ENCODE data around the gene COA1.

Gene COA1

GRCh38 chr7:43648473-43649406 lies 80.6 kb downstream of the COA1 start:
- no peaks in the 10 kb centered on the region for H3K27me3 ChIP-seq (ENCODE audit: low read length)
- H3K9me2 ChIP-seq (replicated peaks; ENCODE audit: insufficient read depth, low read length) = no peaks in the 10 kb centered on the region
- peaks cover 39% of the 10 kb centered on the region for H3K79me2 ChIP-seq (ENCODE audit: insufficient read depth, low read length)
- H3K27ac ChIP-seq (ENCODE audit: low read depth, low read length) = peak overlapping the region; percentile 98
- peak overlapping the region; percentile 76 for H3K9ac ChIP-seq (ENCODE audit: low read length)
- TF ChIP-seq EZH2phosphoT487 (conservative IDR thresholded peaks at IDR 0.05; ENCODE audit: low read length) (no peak), CTCF (IDR thresholded peaks at IDR 0.05; ENCODE audit: insufficient read depth, low read length, poor library complexity, severe bottlenecking) (no peak)
- H3K4me2 ChIP-seq (ENCODE audit: low read depth, low read length, poor library complexity, severe bottlenecking) = peak overlapping the region; percentile 96
- H2AFZ ChIP-seq (ENCODE audit: low read depth, low read length, severe bottlenecking) = no peak overlapping the region
- H3K4me3 ChIP-seq (ENCODE audit: insufficient read depth, low read length, poor library complexity, severe bottlenecking) = peak overlapping the region; percentile 47
- H3F3A ChIP-seq (ENCODE audit: insufficient read depth) = peaks cover 80% of the 10 kb centered on the region
- no peaks in the 10 kb centered on the region for H3K36me3 ChIP-seq (ENCODE audit: low read length)
- H3K9me3 ChIP-seq (ENCODE audit: insufficient read depth, low read length) = no peaks in the 10 kb centered on the region
- no peaks in the 10 kb centered on the region for H4K20me1 ChIP-seq (ENCODE audit: low read depth, low read length)

DNA sequence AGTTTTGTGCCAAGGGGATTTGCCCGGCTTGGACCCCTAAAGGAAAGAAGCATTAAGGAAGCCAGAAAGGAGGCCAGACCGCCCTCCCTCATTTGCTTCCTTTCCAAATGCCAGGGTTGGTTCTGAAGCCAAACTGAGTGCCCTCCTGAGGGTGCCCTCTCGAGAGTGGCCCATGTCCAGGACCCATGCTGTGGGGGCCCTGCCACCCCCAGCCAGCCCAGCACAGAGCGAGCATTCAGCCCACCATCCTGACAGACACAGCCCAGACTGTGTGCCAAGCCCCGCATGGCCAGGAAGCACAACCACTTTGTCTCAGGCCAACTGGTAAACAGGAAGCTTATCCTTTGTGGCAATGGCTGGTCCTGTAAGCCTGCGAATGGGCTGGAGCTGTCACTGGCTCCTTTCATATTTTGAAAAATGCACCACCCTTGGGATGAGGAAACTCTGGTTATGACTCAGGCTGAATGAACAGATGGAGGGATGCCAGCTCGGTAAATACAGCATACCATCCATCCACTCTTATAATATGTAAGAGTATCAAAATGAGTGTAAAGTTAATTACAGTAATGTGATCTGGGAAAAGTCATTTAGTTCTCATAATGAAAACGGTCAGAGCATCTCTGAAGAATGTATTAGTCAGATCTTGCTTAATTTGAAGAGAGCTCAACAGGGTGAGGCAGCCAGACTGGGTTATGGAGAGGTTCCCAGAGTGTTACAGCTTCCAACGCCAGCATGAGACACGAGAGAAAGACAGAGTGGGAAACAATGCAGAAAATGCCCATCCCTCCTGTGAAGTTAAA lies 81.5 kb downstream of the COA1 start:
- peaks cover 88% of the 10 kb centered on the region for H3F3A ChIP-seq (ENCODE audit: insufficient read depth)

DNA sequence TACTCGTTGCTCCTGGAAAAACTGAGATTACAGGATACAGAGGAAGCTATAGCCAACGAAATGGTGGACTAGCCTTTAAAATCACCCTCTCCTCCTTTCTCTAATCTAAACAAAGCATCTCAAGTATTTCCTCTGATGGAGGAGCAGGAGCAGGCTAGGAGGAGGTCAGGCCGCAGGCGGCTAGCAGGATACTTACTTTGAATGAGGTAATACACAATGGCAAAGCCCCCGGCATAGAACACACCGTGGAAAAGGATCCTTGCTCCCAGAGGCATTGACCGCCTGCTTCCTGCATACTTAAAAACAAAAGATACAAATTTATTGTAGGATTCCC lies 82.0 kb downstream of the COA1 start:
- no peaks in the 10 kb centered on the region for H4K20me1 ChIP-seq (ENCODE audit: low read depth, low read length)
- H3K4me3 ChIP-seq (ENCODE audit: insufficient read depth, low read length, poor library complexity, severe bottlenecking) = peak overlapping the region; percentile 21
- H3K9me3 ChIP-seq (ENCODE audit: insufficient read depth, low read length) = no peaks in the 10 kb centered on the region
- H2AFZ ChIP-seq (ENCODE audit: low read depth, low read length, severe bottlenecking) = no peak overlapping the region
- peak overlapping the region; percentile 98 for H3K27ac ChIP-seq (ENCODE audit: low read depth, low read length)
- H3K79me2 ChIP-seq (ENCODE audit: insufficient read depth, low read length) = peaks cover 29% of the 10 kb centered on the region
- TF ChIP-seq EZH2phosphoT487 (conservative IDR thresholded peaks at IDR 0.05; ENCODE audit: low read length) = no peak
- no peak for TF ChIP-seq CTCF (IDR thresholded peaks at IDR 0.05; ENCODE audit: insufficient read depth, low read length, poor library complexity, severe bottlenecking)
- H3F3A ChIP-seq (ENCODE audit: insufficient read depth) = peaks cover 90% of the 10 kb centered on the region
- no peaks in the 10 kb centered on the region for H3K27me3 ChIP-seq (ENCODE audit: low read length)
- H3K9me2 ChIP-seq (replicated peaks; ENCODE audit: insufficient read depth, low read length) = no peaks in the 10 kb centered on the region
- peak overlapping the region; percentile 96 for H3K4me2 ChIP-seq (ENCODE audit: low read depth, low read length, poor library complexity, severe bottlenecking)
- no peaks in the 10 kb centered on the region for H3K36me3 ChIP-seq (ENCODE audit: low read length)
- peak overlapping the region; percentile 70 for H3K9ac ChIP-seq (ENCODE audit: low read length)

More for the DNA sequence above, 81.5 kb downstream of the COA1 start:
- Histone ChIP-seq H3K27me3 (ENCODE audit: low read length) (no peaks in the 10 kb centered on the region), H3K9me2 (replicated peaks; ENCODE audit: insufficient read depth, low read length) (no peaks in the 10 kb centered on the region), H3K36me3 (ENCODE audit: low read length) (no peaks in the 10 kb centered on the region), H3K4me2 (ENCODE audit: low read depth, low read length, poor library complexity, severe bottlenecking) (peak overlapping the region; percentile 96), H3K9me3 (ENCODE audit: insufficient read depth, low read length) (no peaks in the 10 kb centered on the region), H3K79me2 (ENCODE audit: insufficient read depth, low read length) (peaks cover 31% of the 10 kb centered on the region), H3K9ac (ENCODE audit: low read length) (peak overlapping the region; percentile 70), H3K4me3 (ENCODE audit: insufficient read depth, low read length, poor library complexity, severe bottlenecking) (peak overlapping the region; percentile 21), H4K20me1 (ENCODE audit: low read depth, low read length) (no peaks in the 10 kb centered on the region), H3K27ac (ENCODE audit: low read depth, low read length) (peak overlapping the region; percentile 98), H2AFZ (ENCODE audit: low read depth, low read length, severe bottlenecking) (no peak overlapping the region)
- TF ChIP-seq CTCF (IDR thresholded peaks at IDR 0.05; ENCODE audit: insufficient read depth, low read length, poor library complexity, severe bottlenecking) (no peak), EZH2phosphoT487 (conservative IDR thresholded peaks at IDR 0.05; ENCODE audit: low read length) (no peak)

Data from SU-DHL-6 (cell line).